HepG2 (cell line): ENCODE results near the gene UVSSA. TPM values are rescaled to one million over a fixed set of nuclear protein-coding genes. Genes with fewer than 3 reads are reported as not detected.

ENCODE experiments used
- CHD4 ChIP-seq: fragments of 200-600 bp; sonication (generic); IDR thresholded peaks from 2 replicates; pipeline ENCODE4 v1.7.0; 2017; ENCODE audit warnings: mild to moderate bottlenecking, low read length, borderline replicate concordance
- E2F1 ChIP-seq: sonication (generic); formaldehyde crosslinking; IDR thresholded peaks from 2 replicates; pipeline ENCODE4 v1.5.0; 2020; ENCODE audit warnings: missing genetic modification reagents
- ELF3 ChIP-seq: IDR thresholded peaks from 2 replicates; pipeline ENCODE4 v1.6.1; 2016; ENCODE audit warnings: missing genetic modification reagents, missing compliant biosample characterization
- EP300 ChIP-seq, 3 experiments: sonication (generic) in 1 of 3; formaldehyde crosslinking in 1 of 3; IDR thresholded peaks; 2 replicates each; pipeline versions ENCODE4 v1.5.1 to v1.6.1; 2011 to 2020; ENCODE audit warnings: low read depth in 2 of 3, low read length in 2 of 3, borderline replicate concordance in 1 of 3, improper control_type of control experiment in 1 of 3, mild to moderate bottlenecking in 1 of 3, missing genetic modification reagents in 1 of 3, moderate library complexity in 1 of 3
- GFI1 ChIP-seq: sonication (generic); formaldehyde crosslinking; IDR thresholded peaks from 2 replicates; pipeline ENCODE4 v1.5.0; 2020; ENCODE audit warnings: missing genetic modification reagents, mild to moderate bottlenecking, borderline replicate concordance
- HDAC6 ChIP-seq: fragments of 200-600 bp; sonication (generic); IDR thresholded peaks from 2 replicates; pipeline ENCODE4 v1.7.0; 2017; ENCODE audit warnings: mild to moderate bottlenecking, antibody characterized with exemption, low read length, low read depth
- ISL2 ChIP-seq: sonication (generic); formaldehyde crosslinking; IDR thresholded peaks from 2 replicates; pipeline ENCODE4 v1.5.0; 2020; ENCODE audit warnings: missing genetic modification reagents
- LCORL ChIP-seq, 2 experiments: fragments of 450-650 bp in 1 of 2; sonication (generic) in 1 of 2; formaldehyde crosslinking in 1 of 2; IDR thresholded peaks; 2 replicates each; pipeline versions ENCODE4 v1.5.0 to v1.6.1; 2017 to 2020; ENCODE audit warnings: antibody characterized with exemption in 1 of 2, missing genetic modification reagents in 1 of 2
- MEF2D ChIP-seq: sonication (generic); formaldehyde crosslinking; IDR thresholded peaks from 2 replicates; pipeline ENCODE4 v1.5.1; 2020; ENCODE audit warnings: mild to moderate bottlenecking, missing genetic modification reagents
- MTERF4 ChIP-seq: sonication (generic); formaldehyde crosslinking; IDR thresholded peaks from 2 replicates; pipeline ENCODE4 v1.8.0; 2023; ENCODE audit warnings: mild to moderate bottlenecking, missing genetic modification reagents
- PAX8 ChIP-seq: sonication (generic); formaldehyde crosslinking; IDR thresholded peaks from 2 replicates; pipeline ENCODE4 v1.8.0; 2022; ENCODE audit warnings: mild to moderate bottlenecking, missing genetic modification reagents, borderline replicate concordance
- ZNF749 ChIP-seq: sonication (generic); formaldehyde crosslinking; IDR thresholded peaks from 2 replicates; pipeline ENCODE4 v1.8.0; 2022; ENCODE audit warnings: mild to moderate bottlenecking, missing genetic modification reagents, moderate library complexity, borderline replicate concordance
- ZNF792 ChIP-seq: IDR thresholded peaks from 2 replicates; pipeline ENCODE4 v1.6.1; 2016
- polyA plus RNA-seq, 8 experiments: library from polyadenylated mRNA; depleted of rRNA in 3 of 8; stranded (reverse) in 7 of 8; unstranded in 1 of 8; fragments of >200 nt; fragmentation: Illumina TruSeq in 4 of 8; extraction: Trizol in 4 of 8; gene quantifications; 2 replicates each; pipeline versions ENCODE4 v1.2.1 to v1.2.3, GENCODE V29; 2011 to 2016; ENCODE audit warnings: low read depth in 4 of 8, missing spikeins in 1 of 8, mixed read lengths in 1 of 8; ENCODE audit not compliant: insufficient read depth in 1 of 8
- total RNA-seq, 5 experiments: library from RNA; depleted of rRNA; stranded (reverse); fragments of >200 nt; fragmentation: Illumina TruSeq; extraction: Trizol; gene quantifications; 2 replicates each; pipeline ENCODE4 v1.2.3, GENCODE V29; 2016; ENCODE audit warnings: low read depth in 1 of 5
- TF ChIP-seq, protein P1 (sequence below): sonication (generic); formaldehyde crosslinking; IDR thresholded peaks from 2 replicates; pipeline ENCODE4 v1.4.0; 2020; ENCODE audit warnings: low read depth, missing genetic modification reagents
- TF ChIP-seq, protein P2 (sequence below): sonication (generic); formaldehyde crosslinking; IDR thresholded peaks from 2 replicates; pipeline ENCODE4 v1.8.1; 2023; ENCODE audit warnings: missing genetic modification reagents, mild to moderate bottlenecking, borderline replicate concordance
- TF ChIP-seq, protein P3 (sequence below), 2 experiments: sonication (generic) in 1 of 2; formaldehyde crosslinking in 1 of 2; IDR thresholded peaks; 2 replicates each; pipeline versions ENCODE4 v1.4.0 to v1.6.1; 2016 to 2020; ENCODE audit warnings: borderline replicate concordance in 1 of 2, low read depth in 1 of 2, mild to moderate bottlenecking in 1 of 2, missing genetic modification reagents in 1 of 2

The UVSSA gene
- total and polyA plus RNA-seq, 2 of the 13 experiments (the other 11 are each of a cell fraction or from before 2014, with no cell fraction given) = 4.6 to 8.4 TPM

- TF ChIP-seq E2F1 (CRISPR knock-in tag) (peak; percentile 98), PAX8 (CRISPR knock-in tag) (peak; percentile 100), ZNF792 (CRISPR knock-in tag) (peak; percentile 100), EP300 (IDR thresholded peaks at IDR 0.05; ENCODE audit: low read depth in 2 of 2, low read length in 2 of 2) (no peak), EP300 (CRISPR knock-in tag; IDR thresholded peaks at IDR 0.05; ENCODE audit: borderline replicate concordance) (peak; percentile 96), LCORL (IDR thresholded peaks at IDR 0.05) (no peak), LCORL (CRISPR knock-in tag; IDR thresholded peaks at IDR 0.05) (peak; percentile 98), ZNF749 (CRISPR knock-in tag) (peak; percentile 100), MTERF4 (peak; percentile 100), ISL2 (peak; percentile 99), ELF3 (CRISPR knock-in tag) (peak; percentile 99), HDAC6 (no peak), CHD4 (no peak), GFI1 (CRISPR knock-in tag) (peak; percentile 96), MEF2D (CRISPR knock-in tag) (peak; percentile 99)
- TF ChIP-seq, protein P1, sequence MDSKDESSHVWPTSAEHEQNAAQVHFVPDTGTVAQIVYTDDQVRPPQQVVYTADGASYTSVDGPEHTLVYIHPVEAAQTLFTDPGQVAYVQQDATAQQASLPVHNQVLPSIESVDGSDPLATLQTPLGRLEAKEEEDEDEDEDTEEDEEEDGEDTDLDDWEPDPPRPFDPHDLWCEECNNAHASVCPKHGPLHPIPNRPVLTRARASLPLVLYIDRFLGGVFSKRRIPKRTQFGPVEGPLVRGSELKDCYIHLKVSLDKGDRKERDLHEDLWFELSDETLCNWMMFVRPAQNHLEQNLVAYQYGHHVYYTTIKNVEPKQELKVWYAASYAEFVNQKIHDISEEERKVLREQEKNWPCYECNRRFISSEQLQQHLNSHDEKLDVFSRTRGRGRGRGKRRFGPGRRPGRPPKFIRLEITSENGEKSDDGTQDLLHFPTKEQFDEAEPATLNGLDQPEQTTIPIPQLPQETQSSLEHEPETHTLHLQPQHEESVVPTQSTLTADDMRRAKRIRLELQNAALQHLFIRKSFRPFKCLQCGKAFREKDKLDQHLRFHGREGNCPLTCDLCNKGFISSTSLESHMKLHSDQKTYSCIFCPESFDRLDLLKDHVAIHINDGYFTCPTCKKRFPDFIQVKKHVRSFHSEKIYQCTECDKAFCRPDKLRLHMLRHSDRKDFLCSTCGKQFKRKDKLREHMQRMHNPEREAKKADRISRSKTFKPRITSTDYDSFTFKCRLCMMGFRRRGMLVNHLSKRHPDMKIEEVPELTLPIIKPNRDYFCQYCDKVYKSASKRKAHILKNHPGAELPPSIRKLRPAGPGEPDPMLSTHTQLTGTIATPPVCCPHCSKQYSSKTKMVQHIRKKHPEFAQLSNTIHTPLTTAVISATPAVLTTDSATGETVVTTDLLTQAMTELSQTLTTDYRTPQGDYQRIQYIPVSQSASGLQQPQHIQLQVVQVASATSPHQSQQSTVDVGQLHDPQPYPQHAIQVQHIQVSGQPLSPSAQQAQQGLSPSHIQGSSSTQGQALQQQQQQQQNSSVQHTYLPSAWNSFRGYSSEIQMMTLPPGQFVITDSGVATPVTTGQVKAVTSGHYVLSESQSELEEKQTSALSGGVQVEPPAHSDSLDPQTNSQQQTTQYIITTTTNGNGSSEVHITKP (CRISPR knock-in tag) = peak; percentile 96
- TF ChIP-seq, protein P2, sequence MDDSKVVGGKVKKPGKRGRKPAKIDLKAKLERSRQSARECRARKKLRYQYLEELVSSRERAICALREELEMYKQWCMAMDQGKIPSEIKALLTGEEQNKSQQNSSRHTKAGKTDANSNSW = peak; percentile 100
- TF ChIP-seq, protein P3, sequence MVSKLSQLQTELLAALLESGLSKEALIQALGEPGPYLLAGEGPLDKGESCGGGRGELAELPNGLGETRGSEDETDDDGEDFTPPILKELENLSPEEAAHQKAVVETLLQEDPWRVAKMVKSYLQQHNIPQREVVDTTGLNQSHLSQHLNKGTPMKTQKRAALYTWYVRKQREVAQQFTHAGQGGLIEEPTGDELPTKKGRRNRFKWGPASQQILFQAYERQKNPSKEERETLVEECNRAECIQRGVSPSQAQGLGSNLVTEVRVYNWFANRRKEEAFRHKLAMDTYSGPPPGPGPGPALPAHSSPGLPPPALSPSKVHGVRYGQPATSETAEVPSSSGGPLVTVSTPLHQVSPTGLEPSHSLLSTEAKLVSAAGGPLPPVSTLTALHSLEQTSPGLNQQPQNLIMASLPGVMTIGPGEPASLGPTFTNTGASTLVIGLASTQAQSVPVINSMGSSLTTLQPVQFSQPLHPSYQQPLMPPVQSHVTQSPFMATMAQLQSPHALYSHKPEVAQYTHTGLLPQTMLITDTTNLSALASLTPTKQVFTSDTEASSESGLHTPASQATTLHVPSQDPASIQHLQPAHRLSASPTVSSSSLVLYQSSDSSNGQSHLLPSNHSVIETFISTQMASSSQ (IDR thresholded peaks at IDR 0.05; ENCODE audit: low read depth) = no peak
- TF ChIP-seq, protein P3 (CRISPR knock-in tag; IDR thresholded peaks at IDR 0.05; ENCODE audit: borderline replicate concordance) = peak; percentile 95
Measured at GRCh38 chr4:1410491-1411325, 63.7 kb downstream of the UVSSA start (continued).
